ENCODE measurements around the gene RPS16. TPM values are rescaled to one million over a fixed set of nuclear protein-coding genes. Genes with fewer than 3 reads are reported as not detected.

RPS16 gene
- total and polyA plus RNA-seq, 10 donors, result 1,378 to 5,747 (median 1,790) TPM

GRCh38 chr19:39405261-39405957 is 30.3 kb downstream of the RPS16 start:
- Histone ChIP-seq H3K4me3 (peak overlapping the region in 6 of 8 donors; percentile 74 to 99 (median 95)), H3K4me1 (peaks cover 40 to 83% (median 73%) of the 10 kb centered on the region in 6 donors), H3K27ac (peak overlapping the region; percentile 88 to 100 (median 99)), H3K9me3 (no peaks in the 10 kb centered on the region), H3K27me3 (replicated peaks in 1 of 7) (no peaks in the 10 kb centered on the region), H3K36me3 (peaks cover 4 to 22% (median 16%) of the 10 kb centered on the region in 6 donors)
- TF ChIP-seq POLR2A (IDR thresholded peaks at IDR 0.05), result no peak
- TF ChIP-seq POLR2AphosphoS5 (IDR thresholded peaks at IDR 0.05), result peak in 2 of 3 donors; percentile 34 to 38
- TF ChIP-seq CTCF (IDR thresholded peaks at IDR 0.05 in 8 of 11, conservative IDR thresholded peaks at IDR 0.05 in 3 of 11), result no peak
- 83 to 96% (median 89%) methylated on average over 14 to 17 of the region's 17 CpGs for WGBS, 5 donors
- intact Hi-C loops (cut with DNase I; ENCODE audit: low total_unique reads), result no loop called here
- no peak for DNase-seq

GRCh38 chr19:39403331-39404312 is 32.1 kb downstream of the RPS16 start:
- peak; percentile 97 to 99 (median 97) for TF ChIP-seq POLR2AphosphoS5 (IDR thresholded peaks at IDR 0.05)
- no peak for TF ChIP-seq CTCF (IDR thresholded peaks at IDR 0.05 in 8 of 11, conservative IDR thresholded peaks at IDR 0.05 in 3 of 11)
- peak; percentile 29 to 93 (median 32) for TF ChIP-seq POLR2A (IDR thresholded peaks at IDR 0.05)
- Histone ChIP-seq H3K27ac (peak overlapping the region; percentile 88 to 100 (median 99)), H3K36me3 (peaks cover 4 to 20% (median 11%) of the 10 kb centered on the region in 6 donors), H3K9me3 (no peaks in the 10 kb centered on the region), H3K4me3 (peak overlapping the region; percentile 30 to 96 (median 44)), H3K4me1 (peaks cover 51 to 85% (median 78%) of the 10 kb centered on the region in 6 donors), H3K27me3 (replicated peaks in 1 of 7) (no peaks in the 10 kb centered on the region)
- 0 to 2% (median 1%) methylated on average over 31 to 43 of the region's 43 CpGs for WGBS, 5 donors
- intact Hi-C loops (cut with DNase I; ENCODE audit: low total_unique reads), result no loop called here
- DNase-seq, result peak; percentile 100

- Histone ChIP-seq H3K27ac (peak overlapping the region; percentile 88 to 100 (median 99)), H3K36me3 (peaks cover 0 to 11% (median 1%) of the 10 kb centered on the region in 6 donors), H3K27me3 (replicated peaks in 1 of 7) (no peaks in the 10 kb centered on the region), H3K4me3 (peak overlapping the region; percentile 4 to 96 (median 44)), H3K4me1 (peaks cover 61 to 88% (median 83%) of the 10 kb centered on the region in 6 donors), H3K9me3 (no peaks in the 10 kb centered on the region)
- peak; percentile 98 for DNase-seq
- intact Hi-C loops (cut with DNase I; ENCODE audit: low total_unique reads), result no loop called here
- TF ChIP-seq CTCF (IDR thresholded peaks at IDR 0.05 in 8 of 11, conservative IDR thresholded peaks at IDR 0.05 in 3 of 11) (peak in 4 of 11 experiments; percentile 9 to 37 (median 10)), POLR2A (IDR thresholded peaks at IDR 0.05) (peak; percentile 13 to 61 (median 28)), POLR2AphosphoS5 (IDR thresholded peaks at IDR 0.05) (peak; percentile 92 to 98 (median 93))
- WGBS, 5 donors, result 1 to 2% (median 2%) methylated on average over 50 to 59 of the region's 59 CpGs
Observed at GRCh38 chr19:39402346-39403300, 33.1 kb downstream of the RPS16 start.

Measured in spleen (tissue), 11 donors.